KMS-11 (cell line): ENCODE data around the gene ATP5PD.
"Not testable (repeated sequence)": the region's sequence is repeated elsewhere in the genome, so short reads cannot be mapped to it uniquely, and the experiment has no call there.

Experiments
- H2AFZ ChIP-seq: fragments of 200-600 bp; sonication (generic); 2 replicates; pipeline ENCODE4 v1.6.1; 2016; ENCODE audit warnings: antibody characterized with exemption, mixed run types, low read depth
- H3K27ac ChIP-seq: fragments of 200-600 bp; sonication (generic); 2 replicates; pipeline ENCODE4 v1.6.1; 2016; ENCODE audit warnings: mild to moderate bottlenecking, mixed run types
- H3K27me3 ChIP-seq: fragments of 200-600 bp; sonication (generic); 2 replicates; pipeline ENCODE4 v1.6.1; 2017; ENCODE audit warnings: mild to moderate bottlenecking, low read depth, mixed run types, moderate library complexity; ENCODE audit not compliant: insufficient read depth
- H3K36me3 ChIP-seq: fragments of 200-600 bp; sonication (generic); 2 replicates; pipeline ENCODE4 v1.6.1; 2017; ENCODE audit warnings: mild to moderate bottlenecking, mixed run types; ENCODE audit not compliant: insufficient read depth
- H3K4me1 ChIP-seq: fragments of 200-600 bp; sonication (generic); 2 replicates; pipeline ENCODE4 v1.6.1; 2016; ENCODE audit warnings: mild to moderate bottlenecking, low read depth, mixed run types; ENCODE audit not compliant: poor library complexity, severe bottlenecking
- H3K4me2 ChIP-seq: fragments of 200-600 bp; sonication (generic); 2 replicates; pipeline ENCODE4 v1.7.0; 2016; ENCODE audit warnings: mild to moderate bottlenecking, mixed run types
- H3K4me3 ChIP-seq: fragments of 200-600 bp; sonication (generic); IDR thresholded peaks from 2 replicates; pipeline ENCODE4 v1.6.1; 2017; ENCODE audit warnings: low read depth, low read length, mixed read lengths; ENCODE audit not compliant: insufficient read depth
- H3K79me2 ChIP-seq: fragments of 200-600 bp; sonication (generic); 2 replicates; pipeline ENCODE4 v1.6.1; 2016; ENCODE audit warnings: low read depth, mixed run types; ENCODE audit not compliant: insufficient read depth
- H3K9ac ChIP-seq: fragments of 200-600 bp; sonication (generic); 2 replicates; pipeline ENCODE4 v1.6.1; 2016; ENCODE audit warnings: mild to moderate bottlenecking, mixed run types
- H4K20me1 ChIP-seq: fragments of 200-600 bp; sonication (generic); 2 replicates; pipeline ENCODE4 v1.6.1; 2016; ENCODE audit warnings: mild to moderate bottlenecking, mixed run types; ENCODE audit not compliant: insufficient read depth
- TF ChIP-seq, protein P1 (sequence below): fragments of 200-600 bp; sonication (generic); conservative IDR thresholded peaks from 2 replicates; pipeline ENCODE4 v1.6.1; 2017; ENCODE audit warnings: low read depth, mild to moderate bottlenecking, antibody characterized with exemption, low read length, moderate library complexity, mixed read lengths

ATP5PD gene

DNA sequence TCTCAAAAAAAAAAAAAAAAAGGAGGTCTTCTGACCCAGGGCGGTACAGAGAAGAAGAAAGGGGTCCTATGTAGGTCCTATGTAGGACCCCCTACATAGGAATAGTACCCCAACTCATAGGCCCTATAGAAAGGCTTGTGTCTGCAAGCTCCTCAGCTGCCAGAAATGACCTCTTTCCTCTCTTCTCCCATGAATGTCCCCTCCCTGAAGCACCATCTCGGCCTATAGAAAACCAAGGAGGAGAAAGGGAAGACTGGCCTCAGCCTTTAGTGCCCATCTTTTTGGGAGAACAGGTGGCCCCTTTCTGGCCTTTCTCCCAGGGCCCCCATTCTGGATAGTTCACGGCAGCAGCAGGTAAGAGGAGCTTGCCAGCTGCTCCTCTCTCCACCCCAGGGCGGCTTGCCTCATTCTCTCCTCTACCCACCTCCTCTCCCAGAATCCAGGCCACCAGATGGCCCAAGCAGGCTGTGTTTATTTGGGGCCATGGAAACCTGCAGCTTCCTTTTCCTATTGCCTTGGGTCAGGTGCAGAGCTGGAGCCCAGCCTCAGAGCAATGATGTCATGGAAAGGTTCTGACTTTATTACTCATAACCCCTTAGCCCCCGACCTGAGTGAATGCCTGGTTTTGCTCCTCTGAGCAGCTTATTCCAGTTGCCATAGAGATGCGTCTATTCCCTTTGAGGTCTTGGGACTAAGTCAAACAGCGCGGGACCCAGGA lies 35.9 kb downstream of the ATP5PD start:
- H3K4me2 ChIP-seq, result no peak overlapping the region
- no peak overlapping the region for H3K4me3 ChIP-seq
- peaks cover 12% of the 10 kb centered on the region for H3K4me1 ChIP-seq
- TF ChIP-seq, protein P1, sequence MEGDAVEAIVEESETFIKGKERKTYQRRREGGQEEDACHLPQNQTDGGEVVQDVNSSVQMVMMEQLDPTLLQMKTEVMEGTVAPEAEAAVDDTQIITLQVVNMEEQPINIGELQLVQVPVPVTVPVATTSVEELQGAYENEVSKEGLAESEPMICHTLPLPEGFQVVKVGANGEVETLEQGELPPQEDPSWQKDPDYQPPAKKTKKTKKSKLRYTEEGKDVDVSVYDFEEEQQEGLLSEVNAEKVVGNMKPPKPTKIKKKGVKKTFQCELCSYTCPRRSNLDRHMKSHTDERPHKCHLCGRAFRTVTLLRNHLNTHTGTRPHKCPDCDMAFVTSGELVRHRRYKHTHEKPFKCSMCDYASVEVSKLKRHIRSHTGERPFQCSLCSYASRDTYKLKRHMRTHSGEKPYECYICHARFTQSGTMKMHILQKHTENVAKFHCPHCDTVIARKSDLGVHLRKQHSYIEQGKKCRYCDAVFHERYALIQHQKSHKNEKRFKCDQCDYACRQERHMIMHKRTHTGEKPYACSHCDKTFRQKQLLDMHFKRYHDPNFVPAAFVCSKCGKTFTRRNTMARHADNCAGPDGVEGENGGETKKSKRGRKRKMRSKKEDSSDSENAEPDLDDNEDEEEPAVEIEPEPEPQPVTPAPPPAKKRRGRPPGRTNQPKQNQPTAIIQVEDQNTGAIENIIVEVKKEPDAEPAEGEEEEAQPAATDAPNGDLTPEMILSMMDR, result no peak
- no peaks in the 10 kb centered on the region for H3K27me3 ChIP-seq
- H3K27ac ChIP-seq, result no peak overlapping the region
- H4K20me1 ChIP-seq, result no peaks in the 10 kb centered on the region
- no peaks in the 10 kb centered on the region for H3K36me3 ChIP-seq
- H3K9ac ChIP-seq, result no peak overlapping the region
- H3K79me2 ChIP-seq, result peaks cover 12% of the 10 kb centered on the region
- no peak overlapping the region for H2AFZ ChIP-seq

DNA sequence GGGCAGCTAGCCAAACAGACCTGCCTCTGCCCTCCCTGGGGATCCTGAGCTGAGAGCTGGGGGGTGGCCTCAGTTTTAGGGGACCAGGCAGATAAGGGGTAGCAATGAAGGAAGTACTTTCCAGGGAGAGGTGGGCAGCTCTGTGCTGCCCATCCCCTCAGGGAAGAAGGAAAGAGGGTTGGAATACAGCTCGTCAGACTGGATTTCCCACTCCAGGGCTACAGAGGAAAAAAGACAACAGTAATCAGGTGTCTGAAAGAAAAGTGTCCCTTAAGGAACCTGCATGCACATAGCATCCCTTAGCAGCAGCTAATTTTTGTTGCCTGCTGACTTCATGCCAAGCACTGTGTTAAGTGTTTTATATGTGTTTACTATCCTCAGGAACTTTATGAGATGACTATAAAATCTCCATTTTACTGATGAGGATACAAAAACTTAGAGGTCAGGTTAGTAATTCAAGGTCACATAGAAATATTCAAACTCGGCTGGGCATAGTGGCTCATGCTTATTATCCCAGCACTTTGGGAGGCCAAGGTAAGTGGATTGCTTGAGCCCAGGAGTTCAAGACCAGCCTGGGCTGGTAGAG lies 37.5 kb downstream of the ATP5PD start:
- peaks cover 12% of the 10 kb centered on the region for H3K79me2 ChIP-seq
- no peak overlapping the region for H3K27ac ChIP-seq
- H3K27me3 ChIP-seq, result no peaks in the 10 kb centered on the region
- H3K4me3 ChIP-seq, result no peak overlapping the region
- no peaks in the 10 kb centered on the region for H3K36me3 ChIP-seq
- peaks cover 12% of the 10 kb centered on the region for H3K4me1 ChIP-seq
- no peaks in the 10 kb centered on the region for H4K20me1 ChIP-seq
- H2AFZ ChIP-seq, result no peak overlapping the region
- no peak overlapping the region for H3K9ac ChIP-seq
- TF ChIP-seq, protein P1, result no peak
- no peak overlapping the region for H3K4me2 ChIP-seq

DNA sequence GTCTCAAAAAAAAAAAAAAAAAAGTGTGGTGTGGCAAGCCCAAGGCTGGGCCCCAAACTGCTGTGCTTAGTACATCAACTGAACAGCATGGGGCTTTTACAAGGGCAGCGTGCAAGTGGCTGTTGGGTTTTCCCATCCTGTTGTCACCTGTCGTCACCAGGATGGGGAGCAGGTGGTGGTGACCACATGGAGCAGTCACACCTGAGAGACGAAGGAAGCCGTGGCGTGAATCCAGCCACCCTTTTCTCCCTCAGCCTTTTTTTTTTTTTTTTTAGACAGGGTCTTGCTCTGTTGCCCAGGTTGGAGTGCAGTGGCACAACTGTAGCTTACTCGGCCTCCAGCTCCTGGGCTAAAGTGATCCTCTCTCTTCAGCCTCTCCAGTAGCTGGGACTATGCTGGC lies 38.4 kb downstream of the ATP5PD start:
- H2AFZ ChIP-seq, result no peak overlapping the region
- TF ChIP-seq, protein P1, result no peak
- no peak overlapping the region for H3K4me3 ChIP-seq
- H3K4me2 ChIP-seq, result no peak overlapping the region
- no peak overlapping the region for H3K27ac ChIP-seq
- H3K4me1 ChIP-seq, result peaks cover 6% of the 10 kb centered on the region
- H3K27me3 ChIP-seq, result no peaks in the 10 kb centered on the region
- no peaks in the 10 kb centered on the region for H3K36me3 ChIP-seq
- peaks cover 6% of the 10 kb centered on the region for H3K79me2 ChIP-seq
- H4K20me1 ChIP-seq, result no peaks in the 10 kb centered on the region
- H3K9ac ChIP-seq, result no peak overlapping the region

DNA sequence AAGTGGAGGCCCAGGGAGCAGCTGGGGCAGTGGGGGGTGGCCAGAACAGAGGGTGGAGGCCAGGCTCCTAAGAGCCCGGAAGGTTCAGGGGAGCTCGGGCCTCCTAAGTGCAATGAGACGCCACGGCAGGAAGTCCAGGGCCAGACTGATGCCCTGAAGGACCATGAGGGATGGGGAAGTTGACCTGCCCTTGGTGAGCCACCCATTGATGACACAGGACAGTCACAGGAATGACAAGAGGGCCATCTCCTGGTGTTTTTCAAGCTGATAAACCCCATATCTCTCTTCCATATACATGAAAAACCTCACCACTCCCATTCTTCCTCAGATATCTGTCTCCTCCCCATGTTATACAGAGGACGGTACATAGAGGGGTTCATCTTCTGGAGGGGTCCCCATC lies 40.1 kb downstream of the ATP5PD start:
- Histone ChIP-seq H3K4me3 (no peak overlapping the region), H3K4me2 (no peak overlapping the region), H3K36me3 (no peaks in the 10 kb centered on the region), H3K27ac (no peak overlapping the region), H3K79me2 (no peaks in the 10 kb centered on the region), H3K4me1 (no peaks in the 10 kb centered on the region), H3K27me3 (no peaks in the 10 kb centered on the region), H4K20me1 (no peaks in the 10 kb centered on the region), H3K9ac (no peak overlapping the region), H2AFZ (no peak overlapping the region)
- TF ChIP-seq, protein P1, result no peak

DNA sequence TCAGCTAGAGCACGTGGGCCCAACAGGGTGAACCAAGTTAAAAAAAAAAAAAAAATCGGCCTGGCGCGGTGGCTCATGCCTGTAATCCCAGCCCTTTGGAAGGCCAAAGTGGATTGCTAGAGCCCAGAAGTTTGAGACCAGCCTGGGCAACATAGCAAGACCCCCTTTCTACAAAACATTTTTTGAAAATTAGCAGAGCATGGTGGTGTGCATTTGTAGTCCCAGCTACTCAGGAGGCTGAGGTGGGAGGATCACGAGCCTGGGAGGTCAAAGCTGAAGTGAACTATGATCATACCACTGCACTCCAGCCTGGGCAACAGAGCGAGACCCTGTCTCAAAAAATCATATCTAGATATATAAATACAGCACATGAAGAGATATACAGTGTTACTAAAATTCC lies 40.7 kb downstream of the ATP5PD start:
- H3K27me3 ChIP-seq, H3K27ac ChIP-seq: not testable (repeated sequence)

More for the DNA sequence above, 40.7 kb downstream of the ATP5PD start:
- H3K4me1 ChIP-seq, H3K4me2 ChIP-seq, H3K79me2 ChIP-seq, H3K4me3 ChIP-seq, H2AFZ ChIP-seq, H3K36me3 ChIP-seq, H3K9ac ChIP-seq, H4K20me1 ChIP-seq: not testable (repeated sequence)
